GM23338 (cell line): ENCODE results near the gene NBAS. TPM values are rescaled to one million over a fixed set of nuclear protein-coding genes. Genes with fewer than 3 reads are reported as not detected.

ENCODE experiments used
- ATAC-seq: fragments of 200-7000 bp; cut with Tn5 transposase; 3 replicates; pipeline ENCODE4 v1.9.1; 2020
- DNase-seq: peaks from one replicate; pipeline ENCODE4 v3.0.0-alpha.2; 2015; ENCODE audit warnings: low spot score
- H2AFZ ChIP-seq: fragments of 200-600 bp; sonication (generic); 2 replicates; pipeline ENCODE4 v1.8.0; 2016; ENCODE audit warnings: antibody characterized with exemption, mild to moderate bottlenecking, moderate library complexity
- H3F3A ChIP-seq: fragments of 200-600 bp; sonication (generic); replicated peaks from 2 replicates; pipeline ENCODE4 v1.8.0; 2017; ENCODE audit warnings: antibody characterized with exemption, mixed run types, low read depth
- H3K27ac ChIP-seq: fragments of 200-600 bp; sonication (generic); 2 replicates; pipeline ENCODE4 v1.6.1; 2016; ENCODE audit warnings: low read depth
- H3K27me3 ChIP-seq: fragments of 200-600 bp; sonication (generic); 2 replicates; pipeline ENCODE4 v1.8.0; 2016; ENCODE audit warnings: mild to moderate bottlenecking, mixed run types, moderate library complexity; ENCODE audit not compliant: insufficient read depth
- H3K36me3 ChIP-seq: fragments of 200-600 bp; sonication (generic); 2 replicates; pipeline ENCODE4 v1.8.0; 2016; ENCODE audit warnings: mild to moderate bottlenecking; ENCODE audit not compliant: insufficient read depth
- H3K4me1 ChIP-seq: fragments of 200-600 bp; sonication (generic); 2 replicates; pipeline ENCODE4 v1.8.0; 2016; ENCODE audit warnings: mild to moderate bottlenecking, moderate library complexity; ENCODE audit not compliant: insufficient read depth
- H3K4me2 ChIP-seq: fragments of 200-600 bp; sonication (generic); 2 replicates; pipeline ENCODE4 v1.7.1; 2017; ENCODE audit warnings: mixed run types
- H3K4me3 ChIP-seq: fragments of 200-600 bp; sonication (generic); 2 replicates; pipeline ENCODE4 v1.6.1; 2016; ENCODE audit warnings: mixed run types
- H3K79me2 ChIP-seq: fragments of 200-600 bp; sonication (generic); replicated peaks from 2 replicates; pipeline ENCODE4 v1.8.0; 2017; ENCODE audit warnings: mild to moderate bottlenecking; ENCODE audit not compliant: insufficient read depth
- H3K9me2 ChIP-seq: fragments of 200-600 bp; sonication (generic); 2 replicates; pipeline ENCODE4 v1.8.0; 2017; ENCODE audit not compliant: insufficient read depth
- H4K20me1 ChIP-seq: fragments of 200-600 bp; sonication (generic); replicated peaks from 2 replicates; pipeline ENCODE4 v1.8.0; 2017; ENCODE audit warnings: mild to moderate bottlenecking; ENCODE audit not compliant: insufficient read depth
- H3K27ac Mint-ChIP-seq: 2 replicates; pipeline ENCODE4 v1.8.0; 2020; ENCODE audit warnings: inconsistent platforms, mild to moderate bottlenecking, moderate library complexity, mixed read lengths
- H3K27me3 Mint-ChIP-seq: 3 replicates; pipeline ENCODE4 v1.8.0; 2022; ENCODE audit warnings: low read depth, mild to moderate bottlenecking, moderate library complexity, mixed read lengths, inconsistent platforms; ENCODE audit not compliant: insufficient read depth, poor library complexity
- H3K36me3 Mint-ChIP-seq: 3 replicates; pipeline ENCODE4 v1.8.0; 2021; ENCODE audit warnings: low read depth, mild to moderate bottlenecking, inconsistent platforms, moderate library complexity, mixed read lengths
- H3K4me1 Mint-ChIP-seq: 3 replicates; pipeline ENCODE4 v1.8.0; 2020; ENCODE audit warnings: mild to moderate bottlenecking, inconsistent platforms, mixed read lengths
- H3K4me3 Mint-ChIP-seq: 3 replicates; pipeline ENCODE4 v1.8.0; 2021; ENCODE audit warnings: moderate library complexity, mild to moderate bottlenecking, inconsistent platforms, mixed read lengths
- H3K9me3 Mint-ChIP-seq: 3 replicates; pipeline ENCODE4 v1.8.0; 2020; ENCODE audit warnings: moderate library complexity, mild to moderate bottlenecking, inconsistent platforms, mixed read lengths
- CREB1 ChIP-seq: fragments of 250-450 bp; sonication (Bioruptor Pico); IDR thresholded peaks from 2 replicates; pipeline ENCODE4 v1.5.0; 2020; ENCODE audit warnings: low read depth, mild to moderate bottlenecking, moderate library complexity
- EZH2 ChIP-seq: fragments of 200-600 bp; sonication (generic); IDR thresholded peaks from one replicate; pipeline ENCODE4 v1.8.0; 2017; ENCODE audit warnings: antibody characterized with exemption, mild to moderate bottlenecking, low read depth; ENCODE audit not compliant: unreplicated experiment
- EZH2phosphoT487 ChIP-seq: fragments of 200-600 bp; sonication (generic); IDR thresholded peaks from one replicate; pipeline ENCODE4 v1.8.1; 2018; ENCODE audit warnings: antibody characterized with exemption; ENCODE audit not compliant: unreplicated experiment
- JUNB ChIP-seq: IDR thresholded peaks from one replicate; pipeline ENCODE4 v1.6.1; 2016; ENCODE audit warnings: antibody characterized with exemption; ENCODE audit not compliant: unreplicated experiment
- POLR2AphosphoS5 ChIP-seq: IDR thresholded peaks from 2 replicates; pipeline ENCODE4 v1.6.1; 2016; ENCODE audit warnings: antibody characterized with exemption, low read depth
- STAT1 ChIP-seq: IDR thresholded peaks from one replicate; pipeline ENCODE4 v1.6.1; 2016; ENCODE audit warnings: antibody characterized with exemption; ENCODE audit not compliant: unreplicated experiment
- ZNF114 ChIP-seq: fragments of 250-450 bp; sonication (Bioruptor Pico); IDR thresholded peaks from 2 replicates; pipeline ENCODE4 v1.5.0; 2020; ENCODE audit warnings: mild to moderate bottlenecking, moderate library complexity
- ZNF331 ChIP-seq: fragments of 250-450 bp; sonication (Bioruptor Pico); IDR thresholded peaks from 2 replicates; pipeline ENCODE4 v1.5.0; 2020; ENCODE audit warnings: low read depth, mild to moderate bottlenecking, moderate library complexity
- polyA plus RNA-seq: library from polyadenylated mRNA; unstranded; fragments of >200 nt; fragmentation: Nextera tagmentation; extraction: Ambion mirVana; gene quantifications from 2 replicates; pipeline ENCODE4 v1.2.1, GENCODE V29; 2016
- total RNA-seq: library from RNA; depleted of rRNA; stranded (reverse); fragments of >200 nt; shearing (Covaris generic); gene quantifications from 2 replicates; pipeline ENCODE4 v1.2.3, GENCODE V29; 2014
- TF ChIP-seq, protein P1 (sequence below): IDR thresholded peaks from 2 replicates; pipeline ENCODE4 v1.6.1; 2016; ENCODE audit warnings: antibody characterized with exemption
- TF ChIP-seq, protein P2 (sequence below): IDR thresholded peaks from one replicate; pipeline ENCODE4 v1.6.1; 2018; ENCODE audit warnings: antibody characterized with exemption; ENCODE audit not compliant: unreplicated experiment
- TF ChIP-seq, protein P3 (sequence below): fragments of 250-450 bp; sonication (Bioruptor Pico); IDR thresholded peaks from 2 replicates; pipeline ENCODE4 v1.5.0; 2020; ENCODE audit warnings: mild to moderate bottlenecking, moderate library complexity

NBAS gene
- total and polyA plus RNA-seq, 2 experiments from 2014 or later = 24.8 to 38.9 TPM

DNA sequence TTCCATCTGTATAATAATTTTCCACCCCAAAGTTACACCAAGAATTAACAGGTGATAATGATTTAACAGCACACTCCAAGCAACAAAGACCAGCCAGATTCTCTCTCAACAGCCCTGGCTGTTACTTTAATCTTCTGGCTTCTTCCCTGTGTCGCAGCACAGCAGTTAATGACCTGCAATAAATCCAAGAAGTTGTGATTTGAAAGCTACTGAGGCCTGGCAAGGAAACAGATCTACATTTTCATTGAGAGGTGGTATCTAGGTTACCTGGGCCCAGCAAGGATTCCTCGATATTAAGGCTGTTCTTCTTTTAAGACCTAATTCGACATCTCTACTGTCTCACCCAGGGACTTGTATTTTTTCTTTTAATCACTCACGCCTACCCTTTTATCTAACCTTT lies 433.8 kb downstream of the NBAS start:
- Histone ChIP-seq H3K79me2 (no peaks in the 10 kb centered on the region), H2AFZ (peak overlapping the region; percentile 63; the same call in 1 of the 2 replicates), H3K4me2 (no peak overlapping the region), H3K27ac (no peak overlapping the region), H3K4me3 (no peak overlapping the region), H4K20me1 (no peaks in the 10 kb centered on the region), H3K36me3 (no peaks in the 10 kb centered on the region), H3K9me2 (peaks cover 3% of the 10 kb centered on the region; the same call in 1 of the 2 replicates), H3K27me3 (no peaks in the 10 kb centered on the region), H3F3A (no peaks in the 10 kb centered on the region), H3K4me1 (no peaks in the 10 kb centered on the region)
- Mint-ChIP-seq H3K27ac (no peak overlapping the region), H3K27me3 (peaks cover 10% of the 10 kb centered on the region), H3K9me3 (peaks cover 14% of the 10 kb centered on the region), H3K4me1 (peaks cover 24% of the 10 kb centered on the region), H3K4me3 (no peak overlapping the region), H3K36me3 (peaks cover 16% of the 10 kb centered on the region)
- DNase-seq (no peak), ATAC-seq (no peak)
- TF ChIP-seq ZNF331 (no peak), POLR2AphosphoS5 (no peak), ZNF114 (CRISPR knock-in tag) (no peak), CREB1 (CRISPR knock-in tag) (no peak), JUNB (no peak), STAT1 (no peak)
- TF ChIP-seq, protein P1, sequence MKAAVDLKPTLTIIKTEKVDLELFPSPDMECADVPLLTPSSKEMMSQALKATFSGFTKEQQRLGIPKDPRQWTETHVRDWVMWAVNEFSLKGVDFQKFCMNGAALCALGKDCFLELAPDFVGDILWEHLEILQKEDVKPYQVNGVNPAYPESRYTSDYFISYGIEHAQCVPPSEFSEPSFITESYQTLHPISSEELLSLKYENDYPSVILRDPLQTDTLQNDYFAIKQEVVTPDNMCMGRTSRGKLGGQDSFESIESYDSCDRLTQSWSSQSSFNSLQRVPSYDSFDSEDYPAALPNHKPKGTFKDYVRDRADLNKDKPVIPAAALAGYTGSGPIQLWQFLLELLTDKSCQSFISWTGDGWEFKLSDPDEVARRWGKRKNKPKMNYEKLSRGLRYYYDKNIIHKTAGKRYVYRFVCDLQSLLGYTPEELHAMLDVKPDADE = no peak
- TF ChIP-seq, protein P2, sequence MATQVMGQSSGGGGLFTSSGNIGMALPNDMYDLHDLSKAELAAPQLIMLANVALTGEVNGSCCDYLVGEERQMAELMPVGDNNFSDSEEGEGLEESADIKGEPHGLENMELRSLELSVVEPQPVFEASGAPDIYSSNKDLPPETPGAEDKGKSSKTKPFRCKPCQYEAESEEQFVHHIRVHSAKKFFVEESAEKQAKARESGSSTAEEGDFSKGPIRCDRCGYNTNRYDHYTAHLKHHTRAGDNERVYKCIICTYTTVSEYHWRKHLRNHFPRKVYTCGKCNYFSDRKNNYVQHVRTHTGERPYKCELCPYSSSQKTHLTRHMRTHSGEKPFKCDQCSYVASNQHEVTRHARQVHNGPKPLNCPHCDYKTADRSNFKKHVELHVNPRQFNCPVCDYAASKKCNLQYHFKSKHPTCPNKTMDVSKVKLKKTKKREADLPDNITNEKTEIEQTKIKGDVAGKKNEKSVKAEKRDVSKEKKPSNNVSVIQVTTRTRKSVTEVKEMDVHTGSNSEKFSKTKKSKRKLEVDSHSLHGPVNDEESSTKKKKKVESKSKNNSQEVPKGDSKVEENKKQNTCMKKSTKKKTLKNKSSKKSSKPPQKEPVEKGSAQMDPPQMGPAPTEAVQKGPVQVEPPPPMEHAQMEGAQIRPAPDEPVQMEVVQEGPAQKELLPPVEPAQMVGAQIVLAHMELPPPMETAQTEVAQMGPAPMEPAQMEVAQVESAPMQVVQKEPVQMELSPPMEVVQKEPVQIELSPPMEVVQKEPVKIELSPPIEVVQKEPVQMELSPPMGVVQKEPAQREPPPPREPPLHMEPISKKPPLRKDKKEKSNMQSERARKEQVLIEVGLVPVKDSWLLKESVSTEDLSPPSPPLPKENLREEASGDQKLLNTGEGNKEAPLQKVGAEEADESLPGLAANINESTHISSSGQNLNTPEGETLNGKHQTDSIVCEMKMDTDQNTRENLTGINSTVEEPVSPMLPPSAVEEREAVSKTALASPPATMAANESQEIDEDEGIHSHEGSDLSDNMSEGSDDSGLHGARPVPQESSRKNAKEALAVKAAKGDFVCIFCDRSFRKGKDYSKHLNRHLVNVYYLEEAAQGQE = no peak

DNA sequence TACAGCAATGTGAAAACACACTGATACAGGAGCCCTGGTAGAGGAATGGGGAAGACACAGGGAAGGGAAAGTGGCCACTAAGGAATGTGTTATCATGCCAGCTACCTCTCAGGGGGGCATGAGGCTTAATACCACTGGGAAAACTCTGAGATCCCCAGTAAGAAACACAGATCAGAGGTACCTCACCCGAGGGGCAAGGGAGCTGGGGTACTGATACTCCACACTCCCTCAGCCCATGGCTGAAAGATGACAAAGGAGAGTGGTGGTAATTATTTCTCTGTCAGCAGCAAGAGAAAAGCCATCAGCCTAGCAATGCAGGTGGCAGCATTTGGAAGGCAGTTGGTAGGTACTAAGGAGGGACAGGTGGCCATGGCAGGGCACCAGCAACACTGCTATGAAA lies 434.8 kb downstream of the NBAS start:
- no peaks in the 10 kb centered on the region for H3K27me3 ChIP-seq
- DNase-seq (no peak), ATAC-seq (no peak)
- Mint-ChIP-seq H3K36me3 (peaks cover 22% of the 10 kb centered on the region), H3K9me3 (peaks cover 16% of the 10 kb centered on the region), H3K4me3 (no peak overlapping the region), H3K4me1 (peaks cover 24% of the 10 kb centered on the region), H3K27me3 (peaks cover 12% of the 10 kb centered on the region), H3K27ac (no peak overlapping the region)
- no peak overlapping the region for H3K4me3 ChIP-seq
- no peaks in the 10 kb centered on the region for H3K36me3 ChIP-seq
- H3K4me1 ChIP-seq = no peaks in the 10 kb centered on the region
- H3F3A ChIP-seq = no peaks in the 10 kb centered on the region
- no peaks in the 10 kb centered on the region for H3K79me2 ChIP-seq
- H2AFZ ChIP-seq = no peak overlapping the region
- no peak overlapping the region for H3K27ac ChIP-seq
- H3K9me2 ChIP-seq = no peaks in the 10 kb centered on the region; the same call in 1 of the 2 replicates
- H3K4me2 ChIP-seq = no peak overlapping the region
- no peaks in the 10 kb centered on the region for H4K20me1 ChIP-seq
- TF ChIP-seq, protein P3, sequence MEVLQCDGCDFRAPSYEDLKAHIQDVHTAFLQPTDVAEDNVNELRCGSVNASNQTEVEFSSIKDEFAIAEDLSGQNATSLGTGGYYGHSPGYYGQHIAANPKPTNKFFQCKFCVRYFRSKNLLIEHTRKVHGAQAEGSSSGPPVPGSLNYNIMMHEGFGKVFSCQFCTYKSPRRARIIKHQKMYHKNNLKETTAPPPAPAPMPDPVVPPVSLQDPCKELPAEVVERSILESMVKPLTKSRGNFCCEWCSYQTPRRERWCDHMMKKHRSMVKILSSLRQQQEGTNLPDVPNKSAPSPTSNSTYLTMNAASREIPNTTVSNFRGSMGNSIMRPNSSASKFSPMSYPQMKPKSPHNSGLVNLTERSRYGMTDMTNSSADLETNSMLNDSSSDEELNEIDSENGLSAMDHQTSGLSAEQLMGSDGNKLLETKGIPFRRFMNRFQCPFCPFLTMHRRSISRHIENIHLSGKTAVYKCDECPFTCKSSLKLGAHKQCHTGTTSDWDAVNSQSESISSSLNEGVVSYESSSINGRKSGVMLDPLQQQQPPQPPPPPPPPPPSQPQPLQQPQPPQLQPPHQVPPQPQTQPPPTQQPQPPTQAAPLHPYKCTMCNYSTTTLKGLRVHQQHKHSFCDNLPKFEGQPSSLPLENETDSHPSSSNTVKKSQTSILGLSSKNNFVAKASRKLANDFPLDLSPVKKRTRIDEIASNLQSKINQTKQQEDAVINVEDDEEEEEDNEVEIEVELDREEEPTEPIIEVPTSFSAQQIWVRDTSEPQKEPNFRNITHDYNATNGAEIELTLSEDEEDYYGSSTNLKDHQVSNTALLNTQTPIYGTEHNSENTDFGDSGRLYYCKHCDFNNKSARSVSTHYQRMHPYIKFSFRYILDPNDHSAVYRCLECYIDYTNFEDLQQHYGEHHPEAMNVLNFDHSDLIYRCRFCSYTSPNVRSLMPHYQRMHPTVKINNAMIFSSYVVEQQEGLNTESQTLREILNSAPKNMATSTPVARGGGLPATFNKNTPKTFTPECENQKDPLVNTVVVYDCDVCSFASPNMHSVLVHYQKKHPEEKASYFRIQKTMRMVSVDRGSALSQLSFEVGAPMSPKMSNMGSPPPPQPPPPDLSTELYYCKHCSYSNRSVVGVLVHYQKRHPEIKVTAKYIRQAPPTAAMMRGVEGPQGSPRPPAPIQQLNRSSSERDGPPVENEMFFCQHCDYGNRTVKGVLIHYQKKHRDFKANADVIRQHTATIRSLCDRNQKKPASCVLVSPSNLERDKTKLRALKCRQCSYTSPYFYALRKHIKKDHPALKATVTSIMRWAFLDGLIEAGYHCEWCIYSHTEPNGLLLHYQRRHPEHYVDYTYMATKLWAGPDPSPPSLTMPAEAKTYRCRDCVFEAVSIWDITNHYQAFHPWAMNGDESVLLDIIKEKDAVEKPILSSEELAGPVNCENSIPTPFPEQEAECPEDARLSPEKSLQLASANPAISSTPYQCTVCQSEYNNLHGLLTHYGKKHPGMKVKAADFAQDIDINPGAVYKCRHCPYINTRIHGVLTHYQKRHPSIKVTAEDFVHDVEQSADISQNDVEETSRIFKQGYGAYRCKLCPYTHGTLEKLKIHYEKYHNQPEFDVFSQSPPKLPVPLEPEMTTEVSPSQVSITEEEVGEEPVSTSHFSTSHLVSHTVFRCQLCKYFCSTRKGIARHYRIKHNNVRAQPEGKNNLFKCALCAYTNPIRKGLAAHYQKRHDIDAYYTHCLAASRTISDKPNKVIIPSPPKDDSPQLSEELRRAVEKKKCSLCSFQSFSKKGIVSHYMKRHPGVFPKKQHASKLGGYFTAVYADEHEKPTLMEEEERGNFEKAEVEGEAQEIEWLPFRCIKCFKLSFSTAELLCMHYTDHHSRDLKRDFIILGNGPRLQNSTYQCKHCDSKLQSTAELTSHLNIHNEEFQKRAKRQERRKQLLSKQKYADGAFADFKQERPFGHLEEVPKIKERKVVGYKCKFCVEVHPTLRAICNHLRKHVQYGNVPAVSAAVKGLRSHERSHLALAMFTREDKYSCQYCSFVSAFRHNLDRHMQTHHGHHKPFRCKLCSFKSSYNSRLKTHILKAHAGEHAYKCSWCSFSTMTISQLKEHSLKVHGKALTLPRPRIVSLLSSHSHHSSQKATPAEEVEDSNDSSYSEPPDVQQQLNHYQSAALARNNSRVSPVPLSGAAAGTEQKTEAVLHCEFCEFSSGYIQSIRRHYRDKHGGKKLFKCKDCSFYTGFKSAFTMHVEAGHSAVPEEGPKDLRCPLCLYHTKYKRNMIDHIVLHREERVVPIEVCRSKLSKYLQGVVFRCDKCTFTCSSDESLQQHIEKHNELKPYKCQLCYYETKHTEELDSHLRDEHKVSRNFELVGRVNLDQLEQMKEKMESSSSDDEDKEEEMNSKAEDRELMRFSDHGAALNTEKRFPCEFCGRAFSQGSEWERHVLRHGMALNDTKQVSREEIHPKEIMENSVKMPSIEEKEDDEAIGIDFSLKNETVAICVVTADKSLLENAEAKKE (CRISPR knock-in tag) = no peak
- TF ChIP-seq EZH2phosphoT487 (no peak), EZH2 (no peak)
